SK-N-MC (cell line): ENCODE measurements around the gene TBX21.

ENCODE experiments used
- EZH2 ChIP-seq: fragments of 200-600 bp; sonication (generic); IDR thresholded peaks from one replicate; pipeline ENCODE4 v1.6.1; 2017; ENCODE audit warnings: antibody characterized with exemption
- FOXP2 ChIP-seq: optimal IDR thresholded peaks from 2 replicates; pipeline ENCODE3; 2011; ENCODE audit warnings: mild to moderate bottlenecking, moderate library complexity; ENCODE audit not compliant: insufficient read depth; ENCODE audit errors: extremely low read length, control extremely low read depth
- POLR2AphosphoS5 ChIP-seq: IDR thresholded peaks from 2 replicates; pipeline ENCODE4 v1.6.1; 2012; ENCODE audit warnings: mild to moderate bottlenecking, low read depth, low read length, borderline replicate concordance

GRCh38 chr17:47697906-47698711 is 34.9 kb upstream of the TBX21 start:
- no peak for TF ChIP-seq EZH2
- TF ChIP-seq POLR2AphosphoS5, result no peak
- TF ChIP-seq FOXP2, result no peak
